Activated naive CD4-positive, alpha-beta T cell treated with anti-CD3 and anti-CD28 coated beads, Interleukin-2, amount 50 U/mL, for 16 hours (primary cell): ENCODE measurements around the gene TMEM63B.
"Not testable (repeated sequence)": the region's sequence is repeated elsewhere in the genome, so short reads cannot be mapped to it uniquely, and the experiment has no call there.

Source experiments
- DNase-seq: peaks from one replicate; pipeline ENCODE4 v3.0.0-alpha.2; 2020

The TMEM63B gene

DNA sequence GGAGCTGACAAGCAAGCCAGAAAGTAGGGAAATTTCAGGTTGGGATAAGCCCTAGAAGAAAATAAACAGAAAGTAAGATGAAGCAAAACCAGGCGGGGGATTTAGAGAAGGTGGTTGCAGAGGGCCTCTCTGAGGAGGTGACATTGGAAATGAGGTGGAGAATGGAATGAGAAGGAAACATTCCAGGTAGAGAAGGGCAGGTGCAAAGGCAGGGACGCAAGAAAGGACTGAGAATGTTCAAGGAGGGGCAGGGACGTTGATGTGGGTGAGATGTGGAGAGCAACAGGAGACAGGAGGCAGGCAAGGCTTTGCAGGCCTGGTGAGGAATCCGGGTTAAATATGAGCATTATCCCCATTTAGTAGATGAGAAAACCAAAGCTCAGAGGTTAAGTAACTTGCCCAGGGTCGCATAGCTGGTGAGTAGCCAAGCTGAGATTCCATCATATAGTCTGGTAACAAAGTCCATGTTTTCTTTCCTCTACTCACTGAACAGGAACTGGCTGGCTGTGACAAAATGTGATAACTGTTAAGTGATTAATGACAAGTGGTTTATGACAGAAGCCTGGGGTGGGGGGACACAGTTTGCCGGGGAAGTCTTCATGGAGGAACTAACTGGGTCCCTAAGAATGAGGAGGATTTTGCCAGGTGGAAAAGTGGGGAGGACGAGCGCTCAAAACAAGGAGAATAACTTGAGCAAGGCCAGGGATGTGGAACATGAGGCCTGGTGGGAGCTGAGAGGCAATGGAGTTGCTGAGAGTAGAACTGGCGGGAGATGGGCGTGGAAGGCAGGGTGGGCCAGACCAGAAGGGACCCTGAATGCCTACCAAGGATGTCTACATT lies 32.7 kb upstream of the TMEM63B start:
- DNase-seq = no peak

DNA sequence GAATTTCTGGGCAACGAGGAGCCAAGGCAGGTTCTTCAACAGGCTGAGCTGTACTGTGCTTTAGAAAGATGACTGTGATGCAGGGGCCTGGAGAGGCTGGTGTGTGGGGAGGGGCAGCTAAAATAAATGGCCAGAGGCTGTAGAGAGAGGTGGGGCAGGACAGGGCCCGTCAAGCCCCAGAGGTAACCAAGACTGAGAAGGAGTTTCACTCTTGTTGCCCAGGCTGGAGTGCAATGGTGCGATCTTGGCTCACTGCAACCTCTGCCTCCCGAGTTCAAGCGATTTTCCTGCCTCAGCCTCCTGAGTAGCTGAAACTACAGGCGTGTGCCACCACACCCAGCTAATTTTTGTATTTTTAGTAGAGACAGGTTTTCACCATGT lies 32.1 kb upstream of the TMEM63B start:
- not testable (repeated sequence) for DNase-seq

DNA sequence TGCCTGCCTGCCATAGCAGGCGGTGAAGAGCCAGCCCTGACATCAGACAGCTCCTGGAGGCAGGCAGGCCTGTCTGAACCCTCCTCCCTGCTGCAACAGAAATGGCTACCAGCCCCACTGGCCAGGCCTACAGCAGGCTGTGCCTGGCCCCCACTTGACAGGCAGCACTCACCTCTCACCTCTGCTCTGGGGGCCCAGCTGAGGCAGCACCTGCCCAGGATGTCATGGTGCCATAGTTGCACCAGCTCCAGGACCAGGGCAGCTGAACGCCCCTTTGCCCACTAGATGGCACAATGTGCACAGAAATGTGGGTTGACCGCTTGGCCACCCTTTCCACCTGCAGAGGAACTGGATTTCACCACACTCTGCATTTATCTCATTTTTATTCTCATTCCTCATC lies 30.7 kb upstream of the TMEM63B start:
- peak; percentile 76 for DNase-seq

DNA sequence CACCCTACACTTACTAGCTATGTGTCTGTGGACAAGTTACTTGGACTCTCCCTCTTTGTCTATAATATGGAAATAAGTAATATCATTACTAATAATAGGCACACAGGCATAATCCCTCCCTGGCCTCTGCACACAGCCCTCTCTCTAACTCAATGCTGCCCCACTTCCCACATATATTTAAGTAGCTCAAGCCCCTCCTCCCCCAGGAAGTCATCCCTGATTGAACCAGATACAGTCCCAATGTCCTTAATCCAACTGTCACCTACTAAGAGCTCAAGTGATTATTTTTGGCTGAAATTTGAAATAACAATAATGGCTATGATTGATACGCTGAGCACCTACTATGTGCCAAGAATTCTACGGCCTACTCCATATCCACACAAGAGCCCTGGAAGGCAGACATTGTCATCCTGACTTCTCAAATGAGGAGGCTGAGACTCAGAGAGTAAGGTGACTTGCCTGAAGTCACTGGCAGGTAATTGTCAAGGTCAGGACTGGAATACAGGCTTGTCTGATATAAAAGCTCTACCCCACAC lies 29.5 kb upstream of the TMEM63B start:
- no peak for DNase-seq

DNA sequence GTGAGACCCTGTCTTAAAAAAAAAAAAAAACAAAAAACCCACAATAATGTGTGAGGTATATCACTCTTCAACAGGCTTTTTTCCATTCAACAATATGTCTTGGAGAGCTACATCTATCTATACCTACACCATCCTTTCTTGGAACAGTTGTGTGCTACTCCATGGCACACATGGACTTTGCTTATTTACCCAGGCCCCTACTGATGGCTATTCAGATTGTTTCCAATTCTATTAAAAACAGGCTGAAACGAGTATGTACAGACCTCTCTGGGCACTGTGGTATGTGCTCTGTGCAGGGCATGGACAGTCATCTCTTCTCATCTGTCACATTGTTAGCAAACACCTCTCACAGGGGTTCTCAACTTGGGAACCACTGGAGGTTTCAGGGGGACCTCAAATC lies 28.2 kb upstream of the TMEM63B start:
- no peak for DNase-seq

DNA sequence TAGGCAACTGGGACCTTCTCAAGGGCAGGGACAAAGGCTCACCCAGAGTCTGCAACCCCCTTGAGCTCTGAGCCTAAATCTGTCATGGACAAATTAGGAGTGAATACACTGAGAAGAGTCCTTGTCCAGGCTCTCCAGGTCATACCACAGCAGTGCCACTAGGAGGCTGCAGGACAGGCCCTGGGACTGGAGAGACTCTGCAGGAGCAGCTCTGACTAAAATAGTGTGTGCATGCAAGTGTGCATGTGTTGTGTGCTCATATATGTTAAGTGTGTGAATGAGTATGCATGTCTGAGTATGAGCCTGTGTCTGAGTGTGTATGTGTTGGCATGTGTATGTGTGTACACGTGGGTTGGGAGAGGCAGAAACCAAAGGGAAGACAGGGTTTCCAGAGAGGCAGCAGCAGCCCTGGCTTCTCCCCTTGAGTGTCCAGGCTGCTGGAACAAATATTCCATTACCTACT lies 27.2 kb upstream of the TMEM63B start:
- DNase-seq = peak; percentile 20

DNA sequence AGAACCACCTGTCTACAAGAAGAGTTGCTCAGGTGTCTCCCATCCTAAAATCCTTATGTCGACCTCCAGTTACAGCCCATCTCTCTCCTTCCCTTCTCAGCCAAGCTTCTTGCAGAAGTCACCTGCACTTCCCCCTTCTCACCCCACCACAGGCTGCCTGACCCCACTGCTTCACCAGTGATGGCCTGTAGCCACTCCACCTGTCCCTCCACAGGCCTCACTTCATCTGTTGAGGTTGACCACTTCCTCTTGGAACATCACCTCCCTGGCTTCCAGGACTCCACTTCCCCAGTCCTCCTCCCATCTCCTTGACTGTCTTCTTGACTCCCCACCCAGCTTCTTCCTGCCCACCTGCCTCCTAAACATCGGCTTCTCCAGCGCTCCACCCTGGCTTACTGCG lies 25.5 kb upstream of the TMEM63B start:
- no peak for DNase-seq

DNA sequence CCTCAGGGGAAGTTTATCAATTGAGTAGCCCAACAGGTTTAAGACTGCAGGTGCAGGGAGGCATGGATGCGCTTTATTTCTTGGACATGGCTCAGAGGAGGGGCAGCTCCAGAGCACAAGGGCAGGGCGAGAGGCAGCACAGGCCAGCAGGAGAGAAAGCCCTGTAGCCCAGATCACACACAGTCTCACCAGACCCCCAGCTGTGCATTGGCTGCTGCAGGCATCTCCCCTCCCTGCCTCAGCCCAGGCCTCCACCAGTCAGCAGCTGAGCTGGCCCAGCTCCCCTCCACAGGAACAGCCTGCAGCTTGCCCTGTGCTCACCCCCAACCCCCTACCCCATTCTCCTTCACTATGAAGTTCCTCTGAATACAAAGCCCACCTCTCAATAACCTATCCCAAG lies 24.8 kb upstream of the TMEM63B start:
- DNase-seq = no peak

DNA sequence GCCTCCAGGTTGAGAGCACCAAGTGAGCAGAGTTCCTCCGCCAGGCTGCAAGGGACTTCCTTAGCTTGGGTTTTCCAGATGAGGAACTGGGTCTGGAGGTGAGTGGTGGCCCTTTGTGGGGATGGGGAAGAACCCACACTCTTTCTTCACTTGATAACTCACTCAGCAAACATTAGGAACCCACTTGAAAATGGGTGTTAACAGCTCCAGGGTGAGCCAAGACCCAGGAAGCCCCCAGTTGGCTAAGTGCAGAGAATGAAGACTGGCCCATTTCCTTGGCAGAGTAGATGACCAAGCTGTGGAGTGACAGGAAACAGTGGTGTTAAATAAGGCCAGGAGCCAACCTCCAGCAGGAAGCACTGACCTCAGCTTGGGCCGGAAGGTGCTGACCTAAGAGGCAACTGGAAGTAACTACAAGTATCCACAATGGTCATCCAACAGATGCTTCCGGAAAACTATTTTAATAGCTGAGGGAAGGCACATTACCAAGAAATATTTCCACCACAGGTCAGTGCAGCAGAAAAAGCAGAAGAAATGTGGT lies 22.8 kb upstream of the TMEM63B start:
- DNase-seq = no peak

DNA sequence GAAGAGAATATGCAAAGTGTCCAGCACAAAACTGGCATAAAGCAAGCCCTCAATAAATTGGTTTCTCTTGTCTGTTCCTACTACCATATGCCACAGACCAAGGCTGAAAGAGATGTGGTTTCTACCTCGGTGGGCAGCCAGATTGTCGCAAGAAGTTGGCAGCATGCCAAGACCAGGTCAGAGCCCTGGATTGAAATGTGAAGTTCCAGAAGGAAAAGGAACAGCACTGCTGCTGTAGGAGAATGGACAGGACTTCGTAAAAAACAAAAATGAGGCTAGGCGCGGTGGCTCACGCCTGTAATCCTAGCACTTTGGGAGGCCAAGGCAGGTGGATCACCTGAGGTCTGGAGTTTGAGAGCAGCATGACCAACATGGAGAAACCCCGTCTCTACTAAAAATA lies 22.2 kb upstream of the TMEM63B start:
- DNase-seq = no peak

DNA sequence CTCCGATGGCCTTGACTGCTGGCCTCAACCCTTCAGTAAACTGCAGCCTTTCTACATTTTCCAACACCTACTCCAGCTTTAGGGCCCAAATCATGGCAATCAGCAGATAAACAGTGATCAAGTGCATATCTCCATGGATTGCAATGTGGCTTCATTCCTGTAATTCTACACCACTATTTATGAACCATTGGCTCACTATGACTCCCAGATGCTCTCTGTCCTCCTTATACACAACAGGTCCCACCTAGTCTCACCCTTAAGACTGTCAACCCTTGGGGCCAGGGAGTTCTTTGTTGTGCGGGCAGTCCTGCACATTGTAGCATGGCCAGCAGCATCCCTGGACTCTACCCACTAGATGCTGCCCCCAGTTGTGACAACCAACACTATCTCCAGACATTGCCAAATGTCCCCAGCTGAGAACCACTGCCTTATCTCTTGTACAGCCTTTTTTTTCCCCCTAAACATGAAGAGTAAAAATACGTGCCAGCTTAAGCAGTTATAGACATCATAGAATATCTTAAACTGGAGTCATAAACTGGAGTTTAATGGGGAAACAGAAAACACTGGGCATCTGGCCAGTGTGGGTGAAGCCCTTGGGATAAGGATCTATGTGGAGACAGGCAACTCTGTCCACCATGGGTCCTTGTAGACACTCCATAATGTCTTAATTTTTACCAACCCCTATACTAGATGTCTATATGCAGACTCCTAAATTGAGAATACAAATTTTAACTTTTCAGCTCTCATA lies 21.2 kb upstream of the TMEM63B start:
- no peak for DNase-seq

DNA sequence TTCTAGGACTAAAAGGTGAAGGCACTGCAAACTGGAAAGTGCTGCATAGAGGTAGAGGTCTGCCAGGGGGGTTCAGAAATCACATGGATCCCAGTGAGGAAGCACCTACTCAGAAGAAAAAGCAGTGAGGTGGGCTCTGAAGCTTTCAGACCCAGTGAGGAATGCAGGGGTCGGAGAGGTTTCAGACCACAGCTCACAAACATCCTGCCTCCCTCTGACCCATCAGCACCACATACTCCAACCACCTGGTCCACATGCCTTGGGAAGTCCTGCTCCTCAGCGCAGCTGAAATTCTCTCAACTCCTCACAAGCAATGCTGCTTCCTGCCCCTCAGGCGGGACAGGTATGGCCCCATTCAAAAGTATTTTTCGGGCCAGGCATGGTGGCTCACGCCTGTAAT lies 20.3 kb upstream of the TMEM63B start:
- DNase-seq = no peak

DNA sequence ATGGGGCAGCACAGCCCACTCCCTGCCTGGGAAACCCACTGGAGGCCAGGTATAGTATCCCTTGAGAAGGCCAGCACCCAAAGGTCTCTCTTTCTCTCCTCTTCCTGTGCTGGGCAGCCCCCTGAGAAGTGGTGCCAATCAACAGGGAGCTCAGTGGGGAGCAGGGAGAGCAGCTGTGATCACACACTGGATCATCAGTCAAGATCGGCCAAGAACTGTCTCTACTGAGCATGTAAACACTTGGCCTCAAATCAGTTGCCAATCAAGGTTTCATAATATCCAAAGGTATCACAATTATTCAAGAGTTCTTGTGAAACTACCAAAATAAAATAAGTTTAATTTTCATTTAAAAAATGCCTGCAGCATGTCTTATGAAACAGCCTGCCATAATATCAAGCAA lies 18.9 kb upstream of the TMEM63B start:
- no peak for DNase-seq

DNA sequence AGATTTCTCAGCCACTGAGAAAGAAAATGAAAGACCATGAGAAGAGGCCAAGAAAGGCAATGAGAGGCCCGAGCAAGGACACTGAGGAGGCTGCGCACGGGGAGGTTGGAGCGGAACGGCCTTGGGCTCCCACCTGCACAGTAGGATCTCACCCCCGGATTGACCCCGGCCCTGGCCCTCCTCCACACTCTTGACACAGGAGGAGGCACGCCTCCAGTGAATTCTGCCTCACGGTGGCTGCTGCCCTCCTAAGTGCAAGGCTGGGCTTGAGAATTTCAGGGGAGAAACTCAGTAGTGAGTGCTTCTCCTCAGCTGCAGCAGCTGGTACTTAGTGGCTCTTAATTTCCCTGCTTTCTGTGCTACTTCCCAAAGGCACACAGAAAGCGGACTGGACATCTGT lies 18.1 kb upstream of the TMEM63B start:
- DNase-seq = no peak

DNA sequence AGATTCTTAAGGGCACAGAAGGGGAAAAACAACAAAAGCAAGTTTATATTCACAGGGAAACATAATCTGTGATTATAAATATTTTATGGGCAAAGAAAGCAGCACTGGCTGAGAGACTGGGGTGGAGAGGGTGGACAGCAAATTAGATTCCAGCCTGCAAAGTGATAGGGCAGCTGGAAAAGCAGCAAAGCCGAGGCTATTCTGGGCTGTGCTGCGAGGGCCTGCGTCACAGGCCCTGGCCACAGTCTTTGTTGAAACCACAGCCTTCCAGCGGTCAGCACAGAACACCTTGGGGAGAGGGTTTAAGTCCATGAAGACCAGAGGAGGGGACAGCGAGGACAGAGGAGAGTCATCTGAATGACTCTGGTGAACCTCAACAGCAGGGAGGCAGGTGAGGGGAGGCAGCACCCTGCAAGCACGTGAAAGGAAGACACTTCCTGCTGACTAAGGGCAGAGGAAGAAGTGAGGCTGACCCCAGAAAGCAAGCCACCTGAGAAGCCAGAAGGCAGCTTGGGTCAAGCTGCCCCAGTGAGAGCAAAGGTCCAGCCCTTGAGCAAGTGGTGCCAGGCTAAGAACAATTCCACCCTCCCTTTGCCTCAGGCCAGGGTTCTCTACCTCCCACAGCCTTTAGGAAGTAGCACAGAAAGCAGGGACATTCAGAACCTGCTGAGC lies 17.2 kb upstream of the TMEM63B start:
- no peak for DNase-seq

DNA sequence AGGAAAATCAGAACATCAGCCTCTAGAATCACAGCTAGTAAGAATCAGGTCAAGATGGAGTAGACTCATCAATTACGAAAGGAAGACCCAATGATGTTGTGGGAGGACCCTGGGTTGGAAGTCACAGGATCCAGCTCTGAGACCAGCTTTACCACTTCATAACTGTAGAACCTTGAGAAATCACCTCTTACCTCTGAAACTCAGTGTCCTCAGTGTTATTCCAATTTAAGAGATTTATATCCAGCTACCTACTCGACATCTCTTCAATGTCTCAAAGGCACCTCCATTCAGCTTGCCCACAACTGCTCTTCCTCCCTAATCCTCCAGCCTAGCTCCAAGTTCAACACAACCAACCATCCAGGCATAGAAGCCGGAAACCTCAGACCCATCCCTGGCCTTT lies 16.4 kb upstream of the TMEM63B start:
- no peak for DNase-seq

DNA sequence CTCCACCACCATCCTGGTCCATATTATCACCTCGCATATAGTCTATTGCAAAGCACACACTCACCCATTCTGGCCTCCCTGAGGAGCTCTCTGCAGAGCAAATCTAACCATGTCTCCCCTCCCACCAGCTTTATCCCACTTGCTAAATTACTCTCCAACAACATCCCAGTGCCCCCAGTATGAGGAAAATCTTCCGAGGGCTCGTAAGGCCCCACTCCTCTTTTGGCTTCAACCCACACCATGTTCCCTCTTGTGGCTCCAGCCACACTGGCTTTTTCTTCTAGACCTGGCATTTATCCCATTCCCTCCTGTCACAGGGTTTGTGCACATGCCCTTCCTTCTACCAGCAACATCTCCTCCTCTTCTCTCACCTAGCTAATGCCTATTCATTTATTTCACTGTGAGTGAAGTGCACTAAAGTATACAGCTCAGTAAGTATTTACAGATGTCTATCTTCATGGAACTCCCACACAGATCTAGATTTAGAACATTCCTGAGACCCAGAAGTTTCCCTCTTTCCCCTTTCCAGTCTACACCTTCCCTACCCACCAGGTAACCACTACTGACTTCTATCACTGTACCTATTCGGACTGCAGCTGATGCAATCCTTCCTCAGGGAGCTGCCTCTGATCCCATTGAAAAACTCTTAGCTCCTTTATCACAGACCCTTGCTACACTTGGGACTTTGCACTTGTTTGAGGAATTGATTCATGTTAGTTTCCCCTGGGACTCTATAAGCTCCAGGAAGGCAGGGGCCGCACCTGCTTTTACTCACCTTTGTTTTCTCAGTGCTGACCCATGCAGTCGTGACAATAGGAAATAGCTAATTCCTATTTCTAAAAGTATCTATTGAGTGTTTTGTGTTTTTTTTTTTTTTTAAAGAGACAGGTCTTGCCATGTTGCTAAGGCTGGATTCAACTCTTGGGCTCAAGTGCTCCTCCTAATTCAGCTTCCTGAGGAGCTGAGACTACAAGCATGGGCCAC lies 15.6 kb upstream of the TMEM63B start:
- no peak for DNase-seq

DNA sequence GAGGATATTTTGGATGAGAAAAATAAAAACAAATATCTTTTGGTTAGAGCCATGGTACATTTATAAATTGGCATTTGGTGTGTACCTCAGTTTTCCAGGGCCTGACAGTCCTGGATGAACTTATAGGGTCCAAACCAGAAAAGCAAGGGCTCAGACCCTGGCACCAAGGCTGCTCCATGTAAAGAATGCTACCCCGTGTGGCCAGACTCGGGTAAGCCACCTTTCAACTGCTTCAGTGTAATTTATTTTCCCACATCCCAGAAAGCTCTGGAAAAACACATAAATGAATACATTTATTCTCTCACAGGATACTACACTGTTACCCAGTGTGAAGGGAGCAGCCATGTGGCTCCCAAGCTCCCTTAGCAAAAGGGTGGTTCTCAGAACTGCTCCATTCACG lies 13.9 kb upstream of the TMEM63B start:
- DNase-seq = no peak

DNA sequence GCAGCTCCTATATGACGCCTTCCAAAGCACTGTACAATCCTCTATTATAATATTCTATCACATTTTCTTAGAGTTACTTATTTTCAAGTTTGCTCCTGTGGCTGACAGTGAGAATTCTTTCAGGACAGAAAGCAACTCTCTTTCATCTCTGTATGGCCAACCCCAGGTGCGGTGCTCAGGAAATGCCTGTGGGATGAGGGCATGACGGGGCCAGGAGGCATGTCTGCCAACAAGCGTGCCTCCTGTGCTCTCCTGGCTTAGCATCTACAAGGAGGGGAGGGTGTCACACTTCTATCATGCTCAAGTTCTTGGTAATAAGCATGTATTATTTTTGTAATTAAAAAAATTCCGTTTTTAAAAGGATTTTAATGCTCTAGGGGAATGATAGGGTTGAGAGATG lies 11.5 kb upstream of the TMEM63B start:
- no peak for DNase-seq

DNA sequence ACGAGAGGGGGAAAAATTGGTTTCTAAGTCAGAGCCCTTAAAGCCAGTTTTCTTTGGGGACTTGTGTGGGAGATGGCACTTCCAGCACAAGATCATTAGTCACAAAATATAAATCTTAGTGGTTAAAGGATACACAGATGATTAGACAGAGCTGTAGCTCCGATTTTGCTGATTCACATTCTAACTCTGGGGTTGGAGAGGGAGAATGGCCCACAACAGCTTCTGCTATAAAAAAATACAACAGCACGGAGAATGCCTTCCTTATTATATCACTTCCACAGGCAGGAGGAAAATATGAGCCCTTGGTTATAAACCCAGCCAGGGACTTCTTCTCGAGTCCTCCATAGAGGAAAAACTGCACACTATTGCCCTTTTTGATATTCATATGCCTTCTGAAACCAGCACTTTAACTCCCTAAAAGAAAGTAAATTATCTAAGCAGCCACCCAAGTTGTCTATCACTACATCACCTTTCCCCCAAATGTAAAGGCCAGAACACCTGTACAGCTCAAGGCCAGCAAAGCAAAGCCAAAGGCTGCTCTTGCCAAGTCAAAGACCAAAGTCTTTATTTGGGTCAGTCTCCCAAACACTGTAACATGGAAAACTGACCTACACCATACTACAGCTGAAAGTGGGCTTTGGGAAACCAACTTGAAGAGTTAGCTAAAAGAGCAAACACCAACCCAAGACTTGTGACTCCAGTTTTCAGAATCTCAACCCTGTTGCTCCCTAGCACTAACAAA lies 10.5 kb upstream of the TMEM63B start:
- no peak for DNase-seq

DNA sequence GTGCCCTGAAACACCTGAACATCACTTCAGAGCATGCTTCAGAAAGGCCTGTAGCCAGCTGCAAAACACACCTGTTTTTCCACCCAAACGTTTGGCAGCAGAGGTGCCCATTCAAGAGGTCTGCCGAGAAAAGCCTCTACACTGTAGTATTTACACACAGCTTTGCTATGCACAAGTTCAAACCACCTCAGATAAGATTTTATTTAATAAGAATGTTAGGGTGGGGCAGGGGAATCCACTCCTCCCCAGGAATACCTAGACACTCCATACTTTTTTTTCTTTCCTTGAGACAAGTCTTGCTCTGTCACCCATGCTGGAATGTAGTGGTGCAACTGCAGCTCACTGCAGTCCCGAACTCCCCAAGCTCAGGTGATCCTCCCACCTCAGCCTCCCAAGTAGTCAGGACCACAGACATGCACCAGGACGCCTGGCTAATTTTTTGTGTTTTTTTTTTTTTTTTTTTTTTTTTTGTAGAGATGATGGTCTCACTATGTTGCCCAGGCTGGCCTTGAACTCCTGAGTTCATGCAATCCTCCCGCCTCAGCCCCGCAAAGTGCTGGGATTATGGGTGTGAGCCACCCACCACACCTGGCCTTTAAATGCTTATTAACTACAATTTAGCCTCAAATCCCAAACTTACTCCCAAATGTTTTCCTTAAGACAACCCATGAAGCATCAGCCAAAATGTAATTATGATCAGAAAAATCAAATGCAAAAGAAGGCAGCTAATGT lies 9.8 kb upstream of the TMEM63B start:
- no peak for DNase-seq
